GM12878 (cell line): ENCODE data around the gene ATN1. TPM values are rescaled to one million over a fixed set of nuclear protein-coding genes. Genes with fewer than 3 reads are reported as not detected.

ENCODE experiments used
- ATAC-seq: fragments of 200-7000 bp; cut with Tn5 transposase; 3 replicates; pipeline ENCODE4 v1.9.1; 2020; ENCODE audit warnings: mild to moderate bottlenecking, moderate library complexity
- BruUV-seq: library from RNA; stranded (reverse); fragments of 400-500 nt; replicated peaks from 2 replicates; lab custom pipeline; 2021; lab: Mats Ljungman, UMichigan
- CTCF ChIA-PET: fragments of 300-600 bp; sonication (Branson Sonifier 250); formaldehyde crosslinking; extraction: SDS; loops from one replicate; lab custom pipeline; 2021; ENCODE audit warnings: inconsistent platforms; lab: Yijun Ruan, JAX
- POLR2A ChIA-PET: fragments of 350-600 bp; formaldehyde crosslinking; extraction: SDS; loops from one replicate; lab custom pipeline; 2021; ENCODE audit warnings: inconsistent platforms; lab: Charles Lee
- RAD21 ChIA-PET: fragments of 300-600 bp; sonication (Branson Sonifier 250); formaldehyde crosslinking; loops from one replicate; lab custom pipeline; 2023; ENCODE audit warnings: antibody characterized with exemption; ENCODE audit not compliant: unreplicated experiment; lab: Charles Lee
- SMC1A ChIA-PET: fragments of 300-600 bp; sonication (Branson Sonifier 250); formaldehyde crosslinking; loops from one replicate; lab custom pipeline; 2023; ENCODE audit not compliant: unreplicated experiment, uncharacterized antibody; lab: Charles Lee
- DNase-seq: peaks from one replicate; pipeline ENCODE4 v3.0.0-alpha.2; 2011; ENCODE audit warnings: low read depth, low spot score
- FAIRE-seq: peaks from 3 replicates; lab custom pipeline; 2011; peaks lifted over from hg19 to GRCh38; lab: Jason Lieb, UNC
- H2AFZ ChIP-seq: 2 replicates; pipeline ENCODE4 v1.6.0; 2011; ENCODE audit warnings: low read depth, low read length, control low read depth; ENCODE audit not compliant: control insufficient read depth
- H3K27ac ChIP-seq: 2 replicates; pipeline ENCODE4 v1.5.1; 2011; ENCODE audit warnings: control low read depth; ENCODE audit not compliant: control insufficient read depth, insufficient read depth
- H3K27me3 ChIP-seq, 2 experiments: replicated peaks in 1 of 2; 2 replicates each; pipeline versions ENCODE4 v1.6.0 to v1.6.1; 2011; ENCODE audit warnings: low read length in 1 of 2; ENCODE audit not compliant: control insufficient read depth in 2 of 2, insufficient read depth in 2 of 2
- H3K36me3 ChIP-seq, 2 experiments: 2 replicates each; pipeline ENCODE4 v1.5.1; 2011; ENCODE audit warnings: low read length in 1 of 2; ENCODE audit not compliant: control insufficient read depth in 2 of 2, insufficient read depth in 2 of 2
- H3K4me1 ChIP-seq: 2 replicates; pipeline ENCODE4 v1.6.1; 2011; ENCODE audit warnings: mild to moderate bottlenecking, low read length, moderate library complexity, mixed read lengths; ENCODE audit not compliant: control insufficient read depth, insufficient read depth
- H3K4me2 ChIP-seq: 2 replicates; pipeline ENCODE4 v1.6.0; 2011; ENCODE audit warnings: control low read depth; ENCODE audit not compliant: control insufficient read depth, insufficient read depth
- H3K4me3 ChIP-seq: fragments of 200-600 bp; sonication (generic); 2 replicates; pipeline ENCODE4 v1.5.1; 2016
- H3K79me2 ChIP-seq: 2 replicates; pipeline ENCODE4 v1.6.0; 2011; ENCODE audit warnings: low read length; ENCODE audit not compliant: control insufficient read depth, insufficient read depth
- H3K9ac ChIP-seq: 2 replicates; pipeline ENCODE4 v1.8.0; 2011; ENCODE audit warnings: low read length, control low read depth, mixed read lengths; ENCODE audit not compliant: control insufficient read depth, insufficient read depth
- H3K9me3 ChIP-seq: replicated peaks from 3 replicates; pipeline ENCODE4 v1.5.1; 2011; ENCODE audit warnings: mild to moderate bottlenecking, low read length; ENCODE audit not compliant: control insufficient read depth, insufficient read depth
- H4K20me1 ChIP-seq: 2 replicates; pipeline ENCODE4 v1.6.0; 2011; ENCODE audit not compliant: control insufficient read depth, insufficient read depth
- FOS ChIP-seq: IDR thresholded peaks from 3 replicates; pipeline ENCODE4 v1.6.1; 2011; ENCODE audit warnings: borderline replicate concordance; ENCODE audit not compliant: insufficient read length; ENCODE audit errors: extremely low read depth
- FOXM1 ChIP-seq: IDR thresholded peaks from 2 replicates; pipeline ENCODE4 v1.6.1; 2012; ENCODE audit warnings: low read depth, mild to moderate bottlenecking, inconsistent platforms, low read length, moderate library complexity
- MYC ChIP-seq: IDR thresholded peaks from 2 replicates; pipeline ENCODE4 v1.6.1; 2011; ENCODE audit warnings: mild to moderate bottlenecking, low read length, moderate library complexity, inconsistent platforms; ENCODE audit not compliant: insufficient read depth, insufficient replicate concordance, insufficient read length, severe bottlenecking
- PRDM15 ChIP-seq: fragments of 450-650 bp; formaldehyde crosslinking; IDR thresholded peaks from 2 replicates; pipeline ENCODE4 v1.4.0; 2020; ENCODE audit warnings: mild to moderate bottlenecking, moderate library complexity
- SKIL ChIP-seq: fragments of 450-650 bp; IDR thresholded peaks from 2 replicates; pipeline ENCODE4 v1.6.1; 2017; ENCODE audit warnings: mild to moderate bottlenecking, low read depth, inconsistent platforms; ENCODE audit not compliant: poor library complexity, severe bottlenecking
- SMAD5 ChIP-seq: IDR thresholded peaks from 2 replicates; pipeline ENCODE4 v1.6.1; 2016; ENCODE audit warnings: antibody characterized with exemption, low read depth
- SUZ12 ChIP-seq: fragments of 200-600 bp; sonication (generic); IDR thresholded peaks from one replicate; pipeline ENCODE4 v1.6.1; 2018; ENCODE audit warnings: antibody characterized with exemption, mild to moderate bottlenecking; ENCODE audit not compliant: unreplicated experiment
- TARDBP ChIP-seq: IDR thresholded peaks from 2 replicates; pipeline ENCODE4 v1.6.1; 2016; ENCODE audit warnings: borderline replicate concordance
- TCF12 ChIP-seq: IDR thresholded peaks from 2 replicates; pipeline ENCODE4 v1.6.1; 2011; ENCODE audit warnings: low read depth, mild to moderate bottlenecking, low read length
- ZBTB40 ChIP-seq: fragments of 450-650 bp; IDR thresholded peaks from 2 replicates; pipeline ENCODE4 v1.6.1; 2016; ENCODE audit warnings: mild to moderate bottlenecking, moderate library complexity, borderline replicate concordance
- ZSCAN29 ChIP-seq: fragments of 450-650 bp; IDR thresholded peaks from 2 replicates; pipeline ENCODE4 v1.6.1; 2017; ENCODE audit warnings: mild to moderate bottlenecking, moderate library complexity
- WGBS: methylation state at CpG from one replicate; pipeline ENCODE4 v1.1.6; 2016; ENCODE audit warnings: low lambda C conversion rate; ENCODE audit not compliant: insufficient replicate concordance, insufficient coverage; ENCODE audit errors: missing lambda C conversion rate; 5-methylcytosine and 5-hydroxymethylcytosine counted together
- in situ Hi-C: fragments of 300-500 bp; cut with MboI; formaldehyde crosslinking; loops from 9 replicates; pipeline ENCODE4 v1.14.3; 2018; ENCODE audit warnings: mixed read lengths
- intact Hi-C: fragments of 100-400 bp; cut with micrococcal nuclease; formaldehyde crosslinking; loops from one replicate; pipeline ENCODE4 v1.14.2; 2022; ENCODE audit not compliant: unreplicated experiment
- polyA plus RNA-seq, 11 experiments: library from polyadenylated mRNA; depleted of rRNA in 4 of 11; unstranded in 6 of 11; stranded (reverse) in 5 of 11; fragments of >200 nt; fragmentation: Nextera tagmentation in 4 of 11; fragmentation: Illumina TruSeq in 1 of 11; extraction: Ambion mirVana in 4 of 11; extraction: Trizol in 1 of 11; gene quantifications; 1 replicate in 1 of 11; 2 replicates in 10 of 11; pipeline versions ENCODE4 v1.2.1 to v1.2.3, GENCODE V29; 2011 to 2016; ENCODE audit warnings: inconsistent platforms in 2 of 11, missing spikeins in 2 of 11, low read depth in 1 of 11
- total RNA-seq, 4 experiments: library from RNA; depleted of rRNA in 3 of 4; stranded (reverse); fragments of >200 nt in 3 of 4; fragmentation: Illumina TruSeq in 1 of 4; extraction: Trizol in 1 of 4; gene quantifications; 2 replicates each; pipeline versions ENCODE4 v1.2.1 to v1.2.3, GENCODE V29; 2013 to 2021
- TF ChIP-seq, protein P1 (sequence below): IDR thresholded peaks from 2 replicates; pipeline ENCODE4 v1.6.1; 2012; ENCODE audit warnings: low read depth, low read length, improper control_type of control experiment

ATN1 gene
- total and polyA plus RNA-seq, 10 of the 15 experiments (the other 5 are each of a cell fraction or from before 2014, with no cell fraction given), result 0.08 to 44.5 (median 5.0) TPM

DNA sequence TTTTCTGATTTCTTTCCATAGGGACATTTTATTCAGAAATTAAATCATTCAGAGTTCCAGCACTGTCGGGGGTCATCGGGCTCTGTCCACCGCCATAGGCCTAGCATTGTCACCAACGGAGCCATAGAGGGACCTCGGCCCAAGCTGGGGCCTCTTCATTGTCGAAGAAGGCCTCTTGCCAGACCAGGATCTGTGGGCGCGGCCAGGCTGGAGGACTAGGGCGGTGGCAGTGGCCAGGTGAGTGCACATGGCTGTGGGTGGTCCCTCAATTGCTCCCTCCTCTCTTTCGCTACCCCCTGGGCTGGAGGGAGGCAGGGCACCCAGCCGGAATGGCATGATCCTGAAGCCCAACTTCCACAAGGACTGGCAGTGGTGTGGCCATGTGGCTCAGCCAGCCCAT, 44.1 kb upstream of the ATN1 start:
- RAD21 ChIA-PET, result no interaction called here
- POLR2A ChIA-PET, result no interaction called here
- DNase-seq (no peak), FAIRE-seq (no peak), ATAC-seq (no peak)
- no peak overlapping the region for H2AFZ ChIP-seq
- no TSS peak for BruUV-seq
- in situ Hi-C loops (no loop called here), intact Hi-C loops (no loop called here)
- H3K79me2 ChIP-seq, result no peaks in the 10 kb centered on the region
- no peak overlapping the region for H3K4me3 ChIP-seq
- H4K20me1 ChIP-seq, result no peaks in the 10 kb centered on the region
- no peak overlapping the region for H3K9ac ChIP-seq
- H3K27ac ChIP-seq, result no peak overlapping the region
- no peak overlapping the region for H3K4me2 ChIP-seq
- H3K27me3 ChIP-seq, result no peaks in the 10 kb centered on the region
- peaks cover 0 to 10% of the 10 kb centered on the region in 2 experiments; a peak in 3 of 4 replicates for H3K36me3 ChIP-seq
- WGBS, result 96% methylated on average over 11 of the region's 11 CpGs
- CTCF ChIA-PET, result interaction anchor here (4.5 kb wide), 1 partner anchor 12 kb away, joined by 19 read pairs; the partner anchor contains the start of gene SPSB2
- SMC1A ChIA-PET, result interaction anchor here (0.8 kb wide), 1 partner anchor 11 kb away, joined by 3 read pairs; the partner anchor contains the start of gene SPSB2
- no peaks in the 10 kb centered on the region for H3K9me3 ChIP-seq
- no peaks in the 10 kb centered on the region for H3K4me1 ChIP-seq
- TF ChIP-seq FOS, result no peak
- no peak for TF ChIP-seq FOXM1
- no peak for TF ChIP-seq SUZ12
- TF ChIP-seq SMAD5, result no peak
- TF ChIP-seq ZBTB40, result no peak
- no peak for TF ChIP-seq TARDBP
- TF ChIP-seq, protein P1, sequence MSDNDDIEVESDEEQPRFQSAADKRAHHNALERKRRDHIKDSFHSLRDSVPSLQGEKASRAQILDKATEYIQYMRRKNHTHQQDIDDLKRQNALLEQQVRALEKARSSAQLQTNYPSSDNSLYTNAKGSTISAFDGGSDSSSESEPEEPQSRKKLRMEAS, result no peak
- no peak for TF ChIP-seq SKIL
- TF ChIP-seq ZSCAN29, result no peak
- no peak for TF ChIP-seq TCF12
- no peak for TF ChIP-seq MYC
- no peak for TF ChIP-seq PRDM15 (CRISPR knock-in tag)
